Duodenal mucosa (tissue), 2 donors: ENCODE results near the gene SLC6A4.
"Not testable (repeated sequence)": the region's sequence is repeated elsewhere in the genome, so short reads cannot be mapped to it uniquely, and the experiment has no call there.

Experiments
- H3K27ac ChIP-seq: one replicate; pipeline ENCODE4 v1.7.0; 2013; ENCODE audit warnings: low read depth, low read length
- H3K27me3 ChIP-seq, 2 donors: one replicate each; pipeline ENCODE4 v1.7.0; 2013; ENCODE audit warnings: low read length in 2 of 2, control low read depth in 1 of 2; ENCODE audit not compliant: insufficient read depth in 2 of 2, control insufficient read depth in 1 of 2
- H3K36me3 ChIP-seq, 2 donors: one replicate each; pipeline ENCODE4 v1.7.0; 2013; ENCODE audit warnings: low read length in 2 of 2, control low read depth in 1 of 2; ENCODE audit not compliant: insufficient read depth in 2 of 2, control insufficient read depth in 1 of 2
- H3K4me1 ChIP-seq, 2 donors: one replicate each; pipeline ENCODE4 v1.7.0; 2013; ENCODE audit warnings: low read length in 2 of 2, control low read depth in 1 of 2; ENCODE audit not compliant: insufficient read depth in 2 of 2, control insufficient read depth in 1 of 2
- H3K4me3 ChIP-seq, 2 donors: one replicate each; pipeline ENCODE4 v1.7.0; 2013; ENCODE audit warnings: low read length in 2 of 2, low read depth in 1 of 2
- H3K9ac ChIP-seq, 2 donors: one replicate each; pipeline ENCODE4 v1.7.0; 2013; ENCODE audit warnings: low read length in 2 of 2, low read depth in 1 of 2
- H3K9me3 ChIP-seq, 2 donors: one replicate each; pipeline ENCODE4 v1.7.0; 2013; ENCODE audit warnings: low read length in 2 of 2, control low read depth in 1 of 2; ENCODE audit not compliant: control insufficient read depth in 1 of 2

The SLC6A4 gene

DNA sequence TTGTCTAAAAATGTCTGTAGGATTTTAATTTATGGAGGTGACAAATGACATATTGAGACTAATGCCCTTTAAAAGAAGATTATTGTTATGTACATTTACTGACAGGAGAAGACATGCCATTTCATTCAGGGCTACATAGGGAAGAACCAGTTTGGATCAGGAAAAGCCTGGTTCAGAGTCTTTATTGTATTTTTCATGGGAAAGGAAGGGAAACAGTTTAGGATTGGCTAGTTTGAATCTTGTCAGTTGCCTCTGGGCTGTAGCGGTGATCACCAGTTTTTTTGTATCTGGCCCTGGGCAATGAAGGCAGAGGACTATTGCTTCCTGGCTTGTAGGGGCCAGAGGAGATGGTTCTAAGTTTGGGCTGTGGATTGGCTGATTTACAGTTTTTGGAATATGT is 87.1 kb downstream of the SLC6A4 start:
- Histone ChIP-seq H3K4me1 (no peaks in the 10 kb centered on the region), H3K27ac (no peak overlapping the region), H3K27me3 (no peaks in the 10 kb centered on the region), H3K4me3 (no peak overlapping the region), H3K36me3 (no peaks in the 10 kb centered on the region), H3K9ac (no peak overlapping the region), H3K9me3 (no peaks in the 10 kb centered on the region)

DNA sequence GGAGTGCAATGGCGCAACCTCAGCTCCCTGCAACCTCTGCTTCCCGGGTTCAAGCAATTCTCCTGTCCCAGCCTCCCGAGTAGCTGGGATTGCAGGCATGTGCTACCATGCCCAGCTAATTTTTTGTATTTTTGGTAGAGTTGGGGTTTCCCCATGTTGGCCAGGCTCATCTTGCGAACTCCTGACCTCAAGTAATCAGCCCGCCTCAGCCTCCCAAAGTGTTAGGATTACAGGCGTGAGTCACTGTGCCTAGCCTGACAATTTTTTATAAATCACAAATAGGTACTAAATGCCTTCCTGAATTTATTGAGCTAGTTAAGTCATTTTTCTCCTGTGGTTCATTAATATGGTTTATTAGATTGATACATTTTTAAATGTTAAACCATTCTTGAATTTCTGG is 87.6 kb downstream of the SLC6A4 start:
- H3K9ac ChIP-seq, H3K36me3 ChIP-seq, H3K4me1 ChIP-seq, H3K4me3 ChIP-seq, H3K9me3 ChIP-seq, H3K27me3 ChIP-seq, H3K27ac ChIP-seq: not testable (repeated sequence)
